DOHH2 (cell line): ENCODE data around the gene PDGFB.

Experiments used
- EZH2phosphoT487 ChIP-seq: fragments of 200-600 bp; sonication (generic); IDR thresholded peaks from 2 replicates; pipeline ENCODE4 v1.6.1; 2017; ENCODE audit warnings: borderline replicate concordance, mild to moderate bottlenecking, antibody characterized with exemption, low read length, moderate library complexity, mixed read lengths
- TF ChIP-seq, protein P1 (sequence below): fragments of 200-600 bp; sonication (generic); IDR thresholded peaks from one replicate; pipeline ENCODE4 v1.5.1; 2014; ENCODE audit warnings: antibody characterized with exemption, mild to moderate bottlenecking, low read depth, low read length; ENCODE audit not compliant: poor library complexity, severe bottlenecking

DNA sequence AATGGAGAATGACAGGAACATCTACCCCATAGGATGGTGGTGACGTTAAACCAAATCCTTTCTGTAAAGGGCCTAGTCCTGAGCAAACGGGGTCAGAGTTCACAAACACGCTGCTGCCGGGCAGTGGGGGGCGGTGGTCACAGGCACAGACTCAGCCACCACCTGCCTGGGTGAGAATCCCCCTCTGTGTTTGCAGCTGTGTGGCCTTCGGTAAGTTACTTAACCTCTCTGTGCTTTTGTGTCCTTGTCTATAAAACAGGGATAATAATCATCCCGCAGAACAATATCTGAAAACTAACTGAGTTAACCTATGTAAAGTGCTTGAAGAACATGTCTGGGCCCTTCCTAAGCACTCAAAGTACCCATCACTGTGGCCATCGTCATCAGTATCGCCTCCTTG, 26.0 kb upstream of the PDGFB start:
- TF ChIP-seq, protein P1, sequence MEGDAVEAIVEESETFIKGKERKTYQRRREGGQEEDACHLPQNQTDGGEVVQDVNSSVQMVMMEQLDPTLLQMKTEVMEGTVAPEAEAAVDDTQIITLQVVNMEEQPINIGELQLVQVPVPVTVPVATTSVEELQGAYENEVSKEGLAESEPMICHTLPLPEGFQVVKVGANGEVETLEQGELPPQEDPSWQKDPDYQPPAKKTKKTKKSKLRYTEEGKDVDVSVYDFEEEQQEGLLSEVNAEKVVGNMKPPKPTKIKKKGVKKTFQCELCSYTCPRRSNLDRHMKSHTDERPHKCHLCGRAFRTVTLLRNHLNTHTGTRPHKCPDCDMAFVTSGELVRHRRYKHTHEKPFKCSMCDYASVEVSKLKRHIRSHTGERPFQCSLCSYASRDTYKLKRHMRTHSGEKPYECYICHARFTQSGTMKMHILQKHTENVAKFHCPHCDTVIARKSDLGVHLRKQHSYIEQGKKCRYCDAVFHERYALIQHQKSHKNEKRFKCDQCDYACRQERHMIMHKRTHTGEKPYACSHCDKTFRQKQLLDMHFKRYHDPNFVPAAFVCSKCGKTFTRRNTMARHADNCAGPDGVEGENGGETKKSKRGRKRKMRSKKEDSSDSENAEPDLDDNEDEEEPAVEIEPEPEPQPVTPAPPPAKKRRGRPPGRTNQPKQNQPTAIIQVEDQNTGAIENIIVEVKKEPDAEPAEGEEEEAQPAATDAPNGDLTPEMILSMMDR = no peak
- TF ChIP-seq EZH2phosphoT487 = no peak
